Mesenchymal stem cell (in vitro differentiated cells and primary cell): Measurements from ENCODE around the gene TMEM30B.

Source experiments
- DNase-seq: peaks from one replicate; pipeline ENCODE4 v3.0.0-alpha.2; 2013
- H2AFZ ChIP-seq: one replicate; pipeline ENCODE4 v1.6.1; 2013; ENCODE audit warnings: low read depth, mild to moderate bottlenecking, control low read depth, inconsistent platforms, low read length, moderate library complexity
- H2AK5ac ChIP-seq: 2 replicates; pipeline ENCODE4 v1.6.1; 2013; ENCODE audit warnings: low read length, moderate library complexity, mild to moderate bottlenecking, inconsistent platforms; ENCODE audit not compliant: severe bottlenecking
- H2BK120ac ChIP-seq: one replicate; pipeline ENCODE4 v1.6.1; 2013; ENCODE audit warnings: low read depth, mild to moderate bottlenecking, inconsistent platforms, low read length, moderate library complexity
- H2BK12ac ChIP-seq, 2 experiments: one replicate each; pipeline ENCODE4 v1.6.1; 2013; ENCODE audit warnings: inconsistent platforms in 2 of 2, low read length in 2 of 2, mild to moderate bottlenecking in 2 of 2, moderate library complexity in 2 of 2, control low read depth in 1 of 2
- H2BK15ac ChIP-seq: one replicate; pipeline ENCODE4 v1.6.1; 2013; ENCODE audit warnings: mild to moderate bottlenecking, low read depth, inconsistent platforms; ENCODE audit not compliant: poor library complexity, severe bottlenecking
- H2BK5ac ChIP-seq: 2 replicates; pipeline ENCODE4 v1.6.1; 2013; ENCODE audit warnings: low read depth, mild to moderate bottlenecking, low read length, control low read depth, inconsistent platforms; ENCODE audit not compliant: poor library complexity, severe bottlenecking
- H3K14ac ChIP-seq, 2 experiments: one replicate each; pipeline ENCODE4 v1.6.1; 2013; ENCODE audit warnings: inconsistent platforms in 2 of 2, low read length in 2 of 2, control low read depth in 1 of 2, mild to moderate bottlenecking in 1 of 2, moderate library complexity in 1 of 2
- H3K18ac ChIP-seq, 2 experiments: one replicate each; pipeline ENCODE4 v1.6.1; 2013; ENCODE audit warnings: inconsistent platforms in 2 of 2, low read length in 2 of 2, control low read depth in 1 of 2, low read depth in 1 of 2, mild to moderate bottlenecking in 1 of 2
- H3K23ac ChIP-seq, 2 experiments: one replicate each; pipeline ENCODE4 v1.6.1; 2013; ENCODE audit warnings: inconsistent platforms in 2 of 2, low read length in 2 of 2, mild to moderate bottlenecking in 2 of 2, moderate library complexity in 2 of 2, control low read depth in 1 of 2
- H3K27ac ChIP-seq: 2 replicates; pipeline ENCODE4 v1.5.1; 2013; ENCODE audit warnings: mild to moderate bottlenecking, moderate library complexity, low read length, control low read depth, inconsistent platforms; ENCODE audit not compliant: poor library complexity, severe bottlenecking
- H3K27me3 ChIP-seq, 2 experiments: 2 replicates each; pipeline versions ENCODE4 v1.6.1 to v1.7.0; 2013; ENCODE audit warnings: low read length in 2 of 2, mild to moderate bottlenecking in 2 of 2, moderate library complexity in 2 of 2, control low read depth in 1 of 2, inconsistent platforms in 1 of 2; ENCODE audit not compliant: control insufficient read depth in 1 of 2, insufficient read depth in 1 of 2
- H3K36me3 ChIP-seq, 2 experiments: 2 replicates each; pipeline versions ENCODE4 v1.6.1 to v1.7.0; 2013; ENCODE audit warnings: low read length in 2 of 2, control low read depth in 1 of 2, inconsistent platforms in 1 of 2, low read depth in 1 of 2, mild to moderate bottlenecking in 1 of 2; ENCODE audit not compliant: insufficient read depth in 2 of 2, control insufficient read depth in 1 of 2
- H3K4ac ChIP-seq, 2 experiments: one replicate each; pipeline ENCODE4 v1.6.1; 2013; ENCODE audit warnings: inconsistent platforms in 2 of 2, low read length in 2 of 2, mild to moderate bottlenecking in 2 of 2, moderate library complexity in 2 of 2, control low read depth in 1 of 2, low read depth in 1 of 2
- H3K4me1 ChIP-seq: 2 replicates; pipeline ENCODE4 v1.6.1; 2013; ENCODE audit warnings: low read depth, low read length, control low read depth; ENCODE audit not compliant: control insufficient read depth, insufficient read depth
- H3K4me2 ChIP-seq: 2 replicates; pipeline ENCODE4 v1.6.1; 2013; ENCODE audit warnings: low read length, mild to moderate bottlenecking, inconsistent platforms; ENCODE audit not compliant: poor library complexity, severe bottlenecking
- H3K4me3 ChIP-seq, 2 experiments: 2 replicates each; pipeline versions ENCODE4 v1.5.1 to v1.7.0; 2013; ENCODE audit warnings: low read length in 2 of 2, mild to moderate bottlenecking in 2 of 2, control low read depth in 1 of 2, low read depth in 1 of 2; ENCODE audit not compliant: insufficient read depth in 1 of 2
- H3K79me1 ChIP-seq: replicated peaks from 2 replicates; pipeline ENCODE4 v1.6.1; 2013; ENCODE audit warnings: mild to moderate bottlenecking, control low read depth, low read length, inconsistent platforms; ENCODE audit not compliant: poor library complexity, severe bottlenecking
- H3K9ac ChIP-seq: 2 replicates; pipeline ENCODE4 v1.7.0; 2013; ENCODE audit warnings: mild to moderate bottlenecking, low read length, moderate library complexity
- H3K9me3 ChIP-seq: 2 replicates; pipeline ENCODE4 v1.7.0; 2013; ENCODE audit warnings: mild to moderate bottlenecking, low read length; ENCODE audit not compliant: control insufficient read depth
- H4K8ac ChIP-seq: one replicate; pipeline ENCODE4 v1.6.1; 2013; ENCODE audit warnings: inconsistent platforms, mild to moderate bottlenecking, low read length, moderate library complexity
- H4K91ac ChIP-seq: one replicate; pipeline ENCODE4 v1.6.1; 2013; ENCODE audit warnings: mild to moderate bottlenecking, low read length, inconsistent platforms
- WGBS: methylation state at CpG from one replicate; pipeline ENCODE4 v1.1.7; 2013; ENCODE audit warnings: mixed read lengths; 5-methylcytosine and 5-hydroxymethylcytosine counted together

TMEM30B gene

DNA sequence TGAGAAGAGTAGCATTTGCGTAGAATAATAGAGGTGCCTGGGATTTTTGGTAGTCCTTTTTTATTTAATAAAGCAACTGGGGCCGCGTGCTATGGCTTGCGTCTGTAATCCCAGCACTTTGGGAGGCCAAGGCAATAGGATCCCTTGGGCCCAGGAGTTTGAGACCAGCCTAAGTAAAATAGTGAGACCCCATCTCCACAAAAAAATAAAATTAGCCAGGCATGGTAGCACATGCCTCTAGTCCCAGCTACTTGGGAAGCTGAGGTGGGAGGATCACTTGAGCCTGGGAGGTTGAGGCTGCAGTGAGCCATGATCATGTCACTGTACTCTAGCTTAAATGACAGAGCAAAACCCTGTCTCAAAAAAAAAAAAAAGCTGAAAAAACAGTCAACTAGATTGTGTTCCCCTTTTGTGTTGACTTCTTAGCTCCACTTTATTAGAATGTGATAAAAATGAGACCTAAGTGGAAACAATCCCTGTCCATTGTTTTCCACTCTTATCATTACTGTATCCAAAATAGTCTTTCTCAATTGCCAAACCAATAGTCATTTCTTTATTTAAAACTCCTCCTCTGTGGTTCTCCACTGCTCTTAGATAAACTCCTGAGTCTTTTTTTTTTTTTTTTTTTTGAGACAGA, 47.6 kb upstream of the TMEM30B start:
- no peak overlapping the region for H2BK15ac ChIP-seq
- no peak overlapping the region for H3K23ac ChIP-seq
- WGBS = 98% methylated on average over 4 of the region's 4 CpGs
- H3K4me2 ChIP-seq = no peak overlapping the region
- H3K4me1 ChIP-seq = no peaks in the 10 kb centered on the region
- no peak overlapping the region for H2BK120ac ChIP-seq
- no peak overlapping the region for H2BK5ac ChIP-seq
- H3K4ac ChIP-seq = no peak overlapping the region
- H2AK5ac ChIP-seq = no peak overlapping the region
- peaks cover 0 to 24% of the 10 kb centered on the region in 2 experiments for H3K27me3 ChIP-seq
- peaks cover 5% of the 10 kb centered on the region for H3K9me3 ChIP-seq
- no peaks in the 10 kb centered on the region for H3K36me3 ChIP-seq
- no peak overlapping the region for H3K9ac ChIP-seq
- no peak overlapping the region for H3K14ac ChIP-seq
- no peak overlapping the region for H4K8ac ChIP-seq
- H3K18ac ChIP-seq = no peak overlapping the region
- no peak overlapping the region for H3K4me3 ChIP-seq
- no peak for DNase-seq
- no peak overlapping the region for H2AFZ ChIP-seq
- no peaks in the 10 kb centered on the region for H3K79me1 ChIP-seq
- no peak overlapping the region for H2BK12ac ChIP-seq
- no peak overlapping the region for H3K27ac ChIP-seq
- no peak overlapping the region for H4K91ac ChIP-seq

DNA sequence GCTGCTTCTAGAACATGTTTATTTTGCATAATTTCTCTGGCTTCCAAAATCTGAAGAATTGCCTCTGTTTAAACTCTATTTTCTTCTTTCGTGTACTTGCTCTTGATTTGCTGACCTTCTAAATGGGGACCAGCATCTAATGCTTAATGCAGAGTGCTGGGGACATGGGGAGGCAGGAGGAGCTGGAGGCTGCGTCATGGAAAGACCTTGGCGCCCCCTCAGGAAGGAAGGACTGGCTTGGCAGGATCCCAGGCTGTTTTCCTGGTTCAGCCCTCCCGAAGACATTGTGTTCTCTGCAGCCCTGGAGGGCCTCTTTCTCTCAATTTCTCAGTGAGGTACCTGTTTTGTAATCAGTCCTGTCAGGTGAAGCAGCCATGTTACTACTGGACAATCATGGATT, 45.7 kb upstream of the TMEM30B start:
- DNase-seq = no peak
- Histone ChIP-seq H2BK5ac (no peak overlapping the region), H3K79me1 (no peaks in the 10 kb centered on the region), H3K9ac (no peak overlapping the region), H3K9me3 (peaks cover 5% of the 10 kb centered on the region), H3K23ac (no peak overlapping the region), H3K4me2 (no peak overlapping the region), H3K4ac (no peak overlapping the region), H2BK15ac (no peak overlapping the region), H4K8ac (no peak overlapping the region), H3K18ac (no peak overlapping the region), H4K91ac (no peak overlapping the region), H3K36me3 (no peaks in the 10 kb centered on the region), H2AFZ (no peak overlapping the region), H3K14ac (no peak overlapping the region), H3K27me3 (peaks cover 13 to 42% of the 10 kb centered on the region in 2 experiments), H2BK120ac (no peak overlapping the region), H2AK5ac (no peak overlapping the region), H2BK12ac (no peak overlapping the region), H3K4me3 (no peak overlapping the region), H3K27ac (no peak overlapping the region), H3K4me1 (peaks cover 7% of the 10 kb centered on the region)
- 66% methylated on average over 4 of the region's 4 CpGs for WGBS

DNA sequence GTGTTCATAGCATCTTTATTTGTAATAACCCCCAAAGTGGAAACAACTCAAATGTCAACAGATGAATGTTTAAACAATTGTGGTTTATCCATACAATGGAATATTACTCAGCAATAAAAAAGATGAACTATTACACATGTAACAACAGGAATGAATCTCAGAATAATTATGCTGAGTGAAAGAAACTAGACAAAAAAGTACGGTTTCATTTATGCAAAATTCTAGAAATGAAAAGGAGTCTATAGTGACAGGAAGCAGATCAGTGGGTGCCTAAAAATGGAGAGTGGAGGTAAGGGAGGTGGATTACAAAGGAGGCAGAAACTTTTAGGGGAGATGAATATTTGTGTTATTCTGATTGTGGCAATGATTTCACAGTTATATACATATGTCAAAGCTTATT, 45.0 kb upstream of the TMEM30B start:
- no peak overlapping the region for H3K27ac ChIP-seq
- H3K4me2 ChIP-seq = no peak overlapping the region
- no peak overlapping the region for H4K8ac ChIP-seq
- no peak overlapping the region for H3K4me3 ChIP-seq
- H3K36me3 ChIP-seq = no peaks in the 10 kb centered on the region
- H3K27me3 ChIP-seq = peaks cover 13 to 49% of the 10 kb centered on the region in 2 experiments
- H3K23ac ChIP-seq = no peak overlapping the region
- no peak overlapping the region for H2BK5ac ChIP-seq
- H3K4ac ChIP-seq = no peak overlapping the region
- no peak overlapping the region for H3K9ac ChIP-seq
- H2BK12ac ChIP-seq = no peak overlapping the region
- no peak overlapping the region for H2AFZ ChIP-seq
- peaks cover 5% of the 10 kb centered on the region for H3K9me3 ChIP-seq
- peaks cover 11% of the 10 kb centered on the region for H3K4me1 ChIP-seq
- no peak for DNase-seq
- no peak overlapping the region for H4K91ac ChIP-seq
- 91% methylated on average over 1 of the region's 1 CpG for WGBS
- no peaks in the 10 kb centered on the region for H3K79me1 ChIP-seq
- no peak overlapping the region for H2BK120ac ChIP-seq
- H3K18ac ChIP-seq = no peak overlapping the region
- H2BK15ac ChIP-seq = no peak overlapping the region
- H3K14ac ChIP-seq = no peak overlapping the region
- no peak overlapping the region for H2AK5ac ChIP-seq

DNA sequence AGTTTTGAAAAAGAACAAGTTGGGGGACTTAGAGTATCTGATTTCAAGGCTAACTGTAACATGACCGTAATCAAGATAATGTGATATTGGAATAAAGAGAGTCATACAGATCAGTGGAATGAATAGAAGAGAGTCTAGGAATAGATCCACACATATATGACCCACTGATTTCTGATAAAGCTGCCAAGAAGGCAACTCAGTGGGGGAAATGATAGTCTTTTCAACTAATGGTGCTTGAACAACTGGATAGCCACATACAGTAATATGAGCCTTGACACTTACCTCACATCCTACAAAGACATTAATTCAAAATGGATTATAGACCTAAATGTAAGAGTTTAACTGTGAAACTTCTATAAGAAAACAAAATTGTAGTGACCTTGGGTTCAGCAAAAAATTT, 44.0 kb upstream of the TMEM30B start:
- Histone ChIP-seq H3K14ac (no peak overlapping the region), H3K27ac (no peak overlapping the region), H3K9ac (no peak overlapping the region), H2BK12ac (no peak overlapping the region), H3K79me1 (no peaks in the 10 kb centered on the region), H3K36me3 (no peaks in the 10 kb centered on the region), H4K8ac (no peak overlapping the region), H3K18ac (no peak overlapping the region), H2BK15ac (no peak overlapping the region), H3K4me2 (no peak overlapping the region), H3K4me1 (peaks cover 12% of the 10 kb centered on the region), H2AFZ (no peak overlapping the region), H4K91ac (no peak overlapping the region), H2AK5ac (no peak overlapping the region), H2BK5ac (no peak overlapping the region), H3K4ac (no peak overlapping the region), H2BK120ac (no peak overlapping the region), H3K4me3 (no peak overlapping the region), H3K23ac (no peak overlapping the region), H3K27me3 (peaks cover 13 to 54% of the 10 kb centered on the region in 2 experiments), H3K9me3 (peaks cover 5% of the 10 kb centered on the region)
- WGBS = 100% methylated on average over 1 of the region's 1 CpG
- DNase-seq = no peak
